Kidney (tissue), 14 donors: Measurements from ENCODE around the gene PCYT2. TPM values are rescaled to one million over a fixed set of nuclear protein-coding genes. Genes with fewer than 3 reads are reported as not detected.
A peak's percentile ranks its signal among the peaks of the same experiment; 100 is the strongest.

Experiments used
- DNase-seq, 5 donors: peaks; one replicate each; pipeline ENCODE4 v3.0.0-alpha.2; 2013 to 2020
- FAIRE-seq: peaks from 2 replicates; lab custom pipeline; 2012; peaks lifted over from hg19 to GRCh38; lab: Jason Lieb, UNC
- H3K27ac ChIP-seq, 2 donors: one replicate each; pipeline ENCODE4 v1.7.0; 2013; ENCODE audit warnings: low read depth in 2 of 2, low read length in 2 of 2, inconsistent platforms in 1 of 2
- H3K27me3 ChIP-seq: one replicate; pipeline ENCODE4 v1.7.1; 2013; ENCODE audit warnings: low read length, inconsistent platforms; ENCODE audit not compliant: control insufficient read depth, insufficient read depth
- H3K36me3 ChIP-seq, 3 donors: one replicate each; pipeline versions ENCODE4 v1.7.0 to v1.7.1; 2013; ENCODE audit warnings: low read length in 3 of 3, control low read depth in 1 of 3, inconsistent platforms in 1 of 3; ENCODE audit not compliant: insufficient read depth in 3 of 3, control insufficient read depth in 2 of 3
- H3K4me1 ChIP-seq, 3 donors: one replicate each; pipeline versions ENCODE4 v1.7.0 to v1.7.1; 2013; ENCODE audit warnings: low read length in 3 of 3, inconsistent platforms in 1 of 3, low read depth in 1 of 3; ENCODE audit not compliant: control insufficient read depth in 2 of 3, insufficient read depth in 2 of 3
- H3K4me3 ChIP-seq, 3 donors: one replicate each; pipeline versions ENCODE4 v1.7.0 to v1.8.1; 2013; ENCODE audit warnings: low read length in 3 of 3, control low read depth in 1 of 3, inconsistent platforms in 1 of 3
- H3K9ac ChIP-seq, 3 donors: one replicate each; pipeline versions ENCODE4 v1.7.0 to v1.7.1; 2013; ENCODE audit warnings: low read length in 3 of 3, control low read depth in 1 of 3, inconsistent platforms in 1 of 3
- H3K9me3 ChIP-seq, 3 donors: one replicate each; pipeline versions ENCODE4 v1.7.0 to v1.7.1; 2013; ENCODE audit warnings: low read length in 3 of 3, control low read depth in 1 of 3, inconsistent platforms in 1 of 3; ENCODE audit not compliant: control insufficient read depth in 2 of 3, insufficient read depth in 1 of 3
- intact Hi-C: fragments of 100-400 bp; cut with DNase I; formaldehyde crosslinking; loops from one replicate; pipeline ENCODE4 v1.11.1; 2022
- polyA plus RNA-seq: library from polyadenylated mRNA; stranded (reverse); fragments of 350-450 nt; fragmentation: Illumina TruSeq; extraction: RNeasy Lipid Tissue Mini Kit (QIAGEN cat#74804); gene quantifications from one replicate; pipeline ENCODE4 v1.2.3, GENCODE V29; 2014; ENCODE audit warnings: low read depth, low replicate concordance; ENCODE audit not compliant: insufficient read depth
- total RNA-seq: library from RNA; stranded (reverse); fragmentation: NEBNext Ultra II Directional; extraction: Animal tissue kit (Norgen Biotek cat#: 25700); gene quantifications from one replicate; pipeline ENCODE4 v1.2.1, GENCODE V29; 2021
- TF ChIP-seq, protein P1 (sequence below): IDR thresholded peaks from 3 replicates; pipeline ENCODE4 v1.5.1; 2012; ENCODE audit warnings: mild to moderate bottlenecking, moderate library complexity, borderline replicate concordance; ENCODE audit not compliant: insufficient read depth; ENCODE audit errors: extremely low read depth
- donor health status: control.
- donor health status: control.
- donor health status: control.
- donor health status: control.
- donor health status: control.
- donor health status: DM: yes; HTN: yes; CAD: no.
- donor health status: Normal renal cell carcinoma (clear cell type).

The PCYT2 gene
- total and polyA plus RNA-seq, 2 donors from 2014 or later = 28.4 to 104 TPM

DNA sequence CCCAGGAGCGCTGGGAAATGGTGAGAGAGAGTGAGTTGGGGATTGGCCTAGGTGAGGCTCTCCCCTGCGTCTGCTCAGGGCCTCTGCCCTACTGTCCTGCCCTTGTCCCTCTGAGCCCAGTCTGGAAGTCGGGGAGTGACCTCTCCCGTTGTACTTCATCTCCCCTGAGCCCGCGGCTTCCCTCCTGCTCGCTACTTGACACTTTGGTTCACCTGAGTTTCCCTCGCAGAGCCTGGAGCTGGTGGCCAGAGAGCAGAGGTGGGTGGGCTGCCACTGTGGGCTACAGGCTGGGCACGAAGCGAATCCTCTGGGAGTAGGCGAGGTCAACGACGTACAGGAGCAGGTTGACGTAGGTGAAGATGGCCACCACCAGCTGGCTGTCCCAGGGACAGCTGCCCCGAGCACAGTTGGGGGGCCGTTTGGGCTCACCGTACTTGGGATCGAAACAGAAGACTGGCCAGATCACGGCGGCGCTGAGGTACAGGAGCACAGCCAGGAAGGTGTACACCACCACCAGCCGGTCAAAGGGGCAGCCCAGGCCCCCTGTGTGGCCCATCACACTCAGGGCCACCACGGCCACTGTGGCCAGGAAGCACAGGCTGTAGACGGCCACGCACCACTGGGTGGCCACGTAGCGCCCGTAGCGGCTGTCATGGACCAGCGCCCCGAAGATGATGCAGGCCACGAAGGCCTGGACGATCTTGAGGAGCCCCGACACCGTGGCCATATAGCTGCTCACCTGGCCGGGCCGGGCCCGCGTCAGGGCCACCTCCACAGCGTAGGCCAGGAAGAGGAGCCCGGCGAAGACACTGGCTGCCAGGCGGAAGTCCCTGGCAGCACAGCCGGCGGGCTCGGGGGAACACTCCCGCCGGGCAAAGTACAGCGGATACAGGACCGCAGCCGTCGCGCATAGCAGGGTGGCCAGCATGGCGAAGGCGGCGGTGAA is 29.6 kb upstream of the PCYT2 start:
- no peak overlapping the region for H3K4me3 ChIP-seq
- H3K4me1 ChIP-seq = peaks cover 0 to 3% (median 0%) of the 10 kb centered on the region in 3 donors
- FAIRE-seq (no peak), DNase-seq (peak in 1 of 5 donors; percentile 74)
- intact Hi-C loops = no loop called here
- H3K27me3 ChIP-seq = no peaks in the 10 kb centered on the region
- no peak overlapping the region for H3K27ac ChIP-seq
- no peak overlapping the region for H3K9ac ChIP-seq
- TF ChIP-seq, protein P1, sequence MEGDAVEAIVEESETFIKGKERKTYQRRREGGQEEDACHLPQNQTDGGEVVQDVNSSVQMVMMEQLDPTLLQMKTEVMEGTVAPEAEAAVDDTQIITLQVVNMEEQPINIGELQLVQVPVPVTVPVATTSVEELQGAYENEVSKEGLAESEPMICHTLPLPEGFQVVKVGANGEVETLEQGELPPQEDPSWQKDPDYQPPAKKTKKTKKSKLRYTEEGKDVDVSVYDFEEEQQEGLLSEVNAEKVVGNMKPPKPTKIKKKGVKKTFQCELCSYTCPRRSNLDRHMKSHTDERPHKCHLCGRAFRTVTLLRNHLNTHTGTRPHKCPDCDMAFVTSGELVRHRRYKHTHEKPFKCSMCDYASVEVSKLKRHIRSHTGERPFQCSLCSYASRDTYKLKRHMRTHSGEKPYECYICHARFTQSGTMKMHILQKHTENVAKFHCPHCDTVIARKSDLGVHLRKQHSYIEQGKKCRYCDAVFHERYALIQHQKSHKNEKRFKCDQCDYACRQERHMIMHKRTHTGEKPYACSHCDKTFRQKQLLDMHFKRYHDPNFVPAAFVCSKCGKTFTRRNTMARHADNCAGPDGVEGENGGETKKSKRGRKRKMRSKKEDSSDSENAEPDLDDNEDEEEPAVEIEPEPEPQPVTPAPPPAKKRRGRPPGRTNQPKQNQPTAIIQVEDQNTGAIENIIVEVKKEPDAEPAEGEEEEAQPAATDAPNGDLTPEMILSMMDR = no peak
- no peaks in the 10 kb centered on the region for H3K36me3 ChIP-seq
- no peaks in the 10 kb centered on the region for H3K9me3 ChIP-seq

DNA sequence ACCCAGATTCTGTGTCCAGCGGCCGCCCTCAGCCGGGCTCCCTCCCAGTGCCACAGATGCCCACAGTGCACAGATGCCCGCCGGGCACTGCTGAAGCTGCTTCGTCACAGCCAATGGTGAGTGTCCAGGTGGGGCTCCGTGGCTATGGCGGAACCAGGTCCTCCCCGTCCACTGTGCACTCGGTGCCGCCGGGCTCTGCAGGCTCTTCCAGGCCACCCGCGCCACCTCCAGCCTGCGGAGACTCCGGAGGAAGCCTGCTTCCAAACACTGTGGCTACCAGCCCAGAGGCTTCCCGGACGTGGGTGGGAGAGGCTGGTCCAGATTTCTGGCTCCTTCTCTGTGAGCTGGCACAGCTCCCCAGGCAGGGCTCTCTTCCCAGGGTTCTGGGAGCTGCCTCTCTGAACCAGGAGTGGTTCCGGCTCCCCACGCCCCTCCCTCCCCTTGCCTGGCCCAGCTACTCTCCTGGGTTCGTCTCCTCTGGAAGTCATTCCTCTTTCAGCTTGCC is 28.7 kb upstream of the PCYT2 start:
- Histone ChIP-seq H3K36me3 (no peaks in the 10 kb centered on the region), H3K27me3 (no peaks in the 10 kb centered on the region), H3K9ac (no peak overlapping the region), H3K27ac (no peak overlapping the region), H3K4me1 (peaks cover 0 to 3% (median 0%) of the 10 kb centered on the region in 3 donors), H3K9me3 (no peaks in the 10 kb centered on the region), H3K4me3 (no peak overlapping the region)
- FAIRE-seq (no peak), DNase-seq (no peak)
- TF ChIP-seq, protein P1 = no peak
- intact Hi-C loops = no loop called here

DNA sequence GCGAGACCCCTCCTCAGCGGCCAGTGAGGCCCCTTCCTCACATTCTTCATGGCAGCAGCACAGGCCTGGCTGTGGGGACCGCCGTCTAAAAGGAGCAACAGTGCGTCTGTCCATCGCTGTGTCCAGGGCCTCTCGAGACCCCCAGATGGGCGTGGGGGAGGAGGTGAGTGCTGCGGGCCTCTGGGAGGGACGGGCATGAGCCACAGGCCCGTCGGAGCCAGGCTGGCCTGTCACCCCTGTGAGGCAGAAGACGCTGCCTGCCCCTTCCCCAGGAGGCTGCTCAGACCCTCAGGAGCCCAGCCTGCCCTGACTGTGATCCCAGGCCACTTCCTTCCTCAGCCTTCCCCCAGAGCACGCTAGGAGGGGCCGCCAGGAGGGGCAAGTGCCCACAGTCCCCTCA is 28.0 kb upstream of the PCYT2 start:
- DNase-seq (no peak), FAIRE-seq (no peak)
- Histone ChIP-seq H3K27ac (no peak overlapping the region), H3K27me3 (no peaks in the 10 kb centered on the region), H3K9ac (no peak overlapping the region), H3K36me3 (no peaks in the 10 kb centered on the region), H3K4me1 (peaks cover 0 to 3% (median 0%) of the 10 kb centered on the region in 3 donors), H3K4me3 (no peak overlapping the region), H3K9me3 (no peaks in the 10 kb centered on the region)
- TF ChIP-seq, protein P1 = no peak
- intact Hi-C loops = no loop called here
